NCI-H2196 (cell line): ENCODE results near the gene BEST1.
"Not testable (repeated sequence)": the region's sequence is repeated elsewhere in the genome, so short reads cannot be mapped to it uniquely, and the experiment has no call there.

Experiments
- DNase-seq: peaks from one replicate; lab custom pipeline; 2025; ENCODE audit not compliant: unreplicated experiment; lab: John Stamatoyannopoulos, UW

The BEST1 gene

DNA sequence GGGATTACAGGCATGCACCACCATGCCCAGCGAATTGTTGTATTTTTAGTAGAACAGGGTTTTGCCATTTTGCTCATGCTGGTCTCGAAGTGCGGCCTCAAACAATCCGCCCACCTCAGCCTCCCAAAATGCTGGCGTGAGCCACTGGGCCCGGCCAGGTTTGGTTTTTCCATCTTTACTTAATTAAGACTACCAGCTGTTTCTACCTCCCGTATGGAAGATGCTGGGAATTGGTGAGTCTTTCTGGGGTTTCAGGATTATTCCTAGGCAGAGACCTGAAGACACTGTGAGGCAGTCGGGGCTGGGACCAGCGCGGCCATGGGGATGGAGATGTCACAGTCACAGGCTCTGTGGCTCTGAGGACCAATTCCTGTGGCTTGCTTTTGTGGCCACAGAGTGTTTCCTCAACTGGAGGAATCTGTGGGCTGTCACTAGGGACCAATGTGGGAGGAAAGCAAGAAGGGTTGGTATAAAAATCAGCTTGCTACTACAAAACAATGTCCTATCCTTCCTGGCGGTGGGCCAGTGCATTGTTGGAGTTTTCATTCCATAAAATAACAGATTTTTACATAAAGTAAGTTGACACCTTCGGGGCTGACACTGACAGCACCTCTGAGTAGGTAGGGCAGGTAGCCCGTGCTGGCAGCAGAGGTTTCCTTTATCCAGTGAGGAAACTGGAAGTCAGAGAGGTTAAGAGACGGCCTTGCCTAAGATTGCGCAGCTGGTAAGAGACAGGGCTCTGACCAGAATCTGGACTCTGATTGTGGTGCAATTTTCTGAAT is 25.7 kb downstream of the BEST1 start:
- DNase-seq, result no peak

DNA sequence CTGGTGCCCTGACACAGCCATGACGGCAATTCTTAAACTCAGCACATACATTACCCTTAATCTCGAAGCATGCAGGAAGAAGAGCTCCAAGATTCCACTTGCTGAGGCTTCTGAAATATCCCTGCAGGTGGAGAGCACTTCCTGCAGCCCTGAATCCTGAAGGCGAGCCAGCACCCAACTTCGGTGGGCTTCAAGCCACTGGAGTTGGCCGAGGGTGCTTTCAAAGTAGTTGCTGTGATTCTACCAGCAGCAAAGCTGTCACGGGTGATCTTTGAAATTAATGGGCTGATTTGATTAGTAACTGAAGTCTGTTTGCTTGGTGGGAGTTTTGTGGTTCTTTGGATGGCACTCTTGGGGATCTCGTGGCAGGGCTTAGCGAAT is 26.3 kb downstream of the BEST1 start:
- no peak for DNase-seq

DNA sequence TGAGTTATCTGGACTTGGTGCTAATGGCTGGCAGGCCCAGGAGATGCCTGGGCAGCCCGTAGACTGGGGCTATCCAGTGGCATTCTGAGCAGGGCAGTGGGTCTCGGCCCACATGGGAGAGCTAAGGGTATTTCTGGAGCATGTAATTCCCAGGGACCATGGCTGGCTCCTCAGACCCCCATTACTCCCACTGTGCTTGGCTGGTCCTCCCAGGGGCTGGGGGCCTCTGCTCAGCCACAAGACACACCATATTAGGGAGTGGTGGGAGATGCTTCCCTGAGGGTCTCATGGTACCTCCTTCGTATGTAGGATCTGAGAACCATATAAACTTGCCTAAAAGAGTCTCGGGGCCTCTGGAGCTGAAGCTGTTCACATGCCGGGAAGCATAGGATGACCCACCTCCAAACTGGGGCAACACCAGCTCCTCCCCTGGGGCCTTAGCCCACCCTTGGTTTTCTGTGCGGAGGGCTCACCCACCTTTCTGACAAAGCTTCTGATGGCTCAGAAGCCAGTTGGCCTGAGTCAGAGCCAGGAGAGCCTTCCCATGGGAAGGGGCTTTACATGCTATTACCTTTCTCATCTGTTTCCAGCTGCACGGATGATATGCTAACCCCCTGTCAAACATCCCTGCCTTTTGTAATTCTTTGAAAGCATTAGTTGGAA is 26.8 kb downstream of the BEST1 start:
- DNase-seq, result no peak

DNA sequence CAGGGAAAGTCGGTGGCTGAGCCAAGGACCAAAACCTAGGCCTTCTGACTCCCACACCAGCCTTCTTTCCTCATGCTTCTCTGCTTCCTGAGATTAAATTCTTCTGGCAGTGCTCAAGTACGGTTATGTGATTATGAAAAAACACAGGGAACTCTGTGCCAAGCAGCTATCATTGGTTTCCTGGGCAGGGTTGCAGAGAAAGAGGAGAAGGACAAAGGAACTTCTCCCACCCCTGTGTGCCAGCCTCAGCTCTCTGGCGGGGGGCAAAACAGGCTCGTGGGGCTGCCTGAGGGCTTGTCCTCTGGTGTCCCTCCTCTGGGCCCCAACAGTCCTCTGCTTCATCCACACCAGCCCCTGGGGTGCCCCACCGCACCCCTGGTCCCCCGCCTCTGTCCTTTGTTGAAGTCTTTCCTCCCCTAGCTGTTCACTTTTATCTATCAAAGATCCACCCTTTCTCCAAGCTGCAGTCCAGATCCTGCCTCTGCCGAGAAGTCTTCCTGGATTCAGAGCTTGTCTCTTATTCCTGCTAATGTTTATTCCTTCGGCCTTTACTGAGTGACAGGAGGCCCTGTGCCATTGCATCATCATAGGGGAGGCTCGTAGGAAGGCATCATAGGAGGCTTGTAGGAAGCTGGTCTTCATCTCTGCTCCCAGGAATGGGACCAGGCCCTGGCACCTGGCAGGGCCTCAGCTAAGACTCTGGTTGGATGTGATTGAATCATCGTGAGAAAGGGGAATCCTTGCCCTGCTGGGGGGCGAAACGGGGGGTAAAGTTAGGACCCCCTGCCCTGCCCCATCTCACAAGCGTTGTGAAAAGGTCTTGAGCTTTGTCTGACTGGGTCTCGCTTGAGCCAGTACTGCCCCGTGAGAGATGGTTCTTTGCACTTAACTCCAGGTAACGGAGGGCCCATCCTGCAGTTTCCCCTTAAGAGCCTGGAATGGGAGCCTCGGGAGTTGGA is 28.8 kb downstream of the BEST1 start:
- DNase-seq, result no peak

DNA sequence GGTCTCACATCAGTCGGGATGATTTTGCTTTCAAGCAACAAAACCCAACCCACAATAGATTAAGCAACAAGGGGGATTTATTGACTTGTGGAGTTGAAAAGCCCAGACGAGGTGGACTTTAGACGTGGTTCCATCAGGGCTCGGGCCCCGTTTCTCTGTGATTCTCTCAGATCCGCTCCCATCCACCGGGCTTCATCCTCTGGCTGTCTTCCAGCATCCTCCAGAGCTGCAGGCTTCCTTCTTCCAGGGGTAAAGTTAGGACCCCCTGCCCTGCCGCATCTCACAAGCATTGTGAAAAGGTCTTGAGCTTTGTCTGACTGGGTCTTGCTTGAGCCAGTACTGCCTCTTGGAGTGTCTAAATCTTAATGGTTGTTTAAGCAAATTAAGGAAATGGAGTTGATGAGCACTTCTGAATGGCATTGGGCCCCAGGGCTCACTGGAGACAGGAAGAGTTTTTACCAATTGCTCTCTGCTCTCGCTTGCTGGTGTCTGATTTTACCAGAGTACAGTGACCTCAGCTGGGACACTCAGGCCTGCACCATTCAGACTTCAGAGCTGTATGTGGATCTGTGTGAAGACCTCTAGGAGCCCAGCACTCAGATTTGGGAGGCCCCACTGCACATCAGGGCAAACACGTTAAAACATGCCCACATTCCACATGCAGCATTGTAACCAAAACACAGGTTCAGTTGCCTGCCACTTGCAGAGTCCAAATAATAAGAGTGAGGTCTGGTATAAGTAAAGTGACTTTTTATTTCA is 30.8 kb downstream of the BEST1 start:
- no peak for DNase-seq

DNA sequence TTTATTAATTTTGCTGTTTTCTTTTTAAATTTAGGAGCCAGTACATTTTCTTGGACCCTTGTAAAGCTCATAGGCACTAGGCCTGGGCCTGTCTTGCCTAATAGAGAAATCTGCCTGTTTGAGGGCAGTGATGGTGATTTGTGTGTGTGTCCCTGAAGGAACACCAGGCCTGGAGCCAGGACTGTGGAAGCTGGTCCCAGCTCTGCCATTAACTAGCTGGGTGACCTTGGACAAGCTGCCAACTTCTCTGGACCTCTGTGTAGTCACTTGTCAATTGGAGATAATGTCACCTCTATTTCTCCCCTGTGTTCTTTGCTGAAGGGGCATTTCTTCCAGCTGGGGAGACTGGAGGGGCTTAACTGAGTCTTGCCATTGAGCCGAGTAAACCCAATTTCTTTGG is 33.3 kb downstream of the BEST1 start:
- no peak for DNase-seq

GRCh38 chr11:61985869-61986268 is 35.7 kb downstream of the BEST1 start:
- DNase-seq, result no peak

- DNase-seq, result no peak
Measured at GRCh38 chr11:61994981-61995380, 44.8 kb downstream of the BEST1 start.

DNA sequence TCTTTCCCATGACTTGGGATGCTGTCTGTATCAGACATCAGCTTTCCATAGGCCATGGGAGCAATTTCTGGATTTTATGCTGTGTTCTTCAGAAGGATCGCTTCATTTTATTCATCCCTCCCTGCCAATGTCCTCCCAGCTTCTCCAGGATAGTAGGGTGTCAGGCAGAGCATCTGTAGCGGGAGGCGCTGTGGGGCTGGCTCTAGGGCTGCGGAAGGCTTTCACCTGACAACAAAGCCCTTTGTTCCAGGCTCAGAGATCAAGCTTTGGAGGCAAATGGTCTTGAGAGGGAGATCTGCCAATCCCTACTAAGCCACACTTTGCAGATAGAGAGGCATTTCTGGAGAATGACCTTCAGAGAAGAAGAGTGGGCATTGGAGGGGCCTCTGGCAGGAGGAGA is 46.8 kb downstream of the BEST1 start:
- DNase-seq, result no peak

DNA sequence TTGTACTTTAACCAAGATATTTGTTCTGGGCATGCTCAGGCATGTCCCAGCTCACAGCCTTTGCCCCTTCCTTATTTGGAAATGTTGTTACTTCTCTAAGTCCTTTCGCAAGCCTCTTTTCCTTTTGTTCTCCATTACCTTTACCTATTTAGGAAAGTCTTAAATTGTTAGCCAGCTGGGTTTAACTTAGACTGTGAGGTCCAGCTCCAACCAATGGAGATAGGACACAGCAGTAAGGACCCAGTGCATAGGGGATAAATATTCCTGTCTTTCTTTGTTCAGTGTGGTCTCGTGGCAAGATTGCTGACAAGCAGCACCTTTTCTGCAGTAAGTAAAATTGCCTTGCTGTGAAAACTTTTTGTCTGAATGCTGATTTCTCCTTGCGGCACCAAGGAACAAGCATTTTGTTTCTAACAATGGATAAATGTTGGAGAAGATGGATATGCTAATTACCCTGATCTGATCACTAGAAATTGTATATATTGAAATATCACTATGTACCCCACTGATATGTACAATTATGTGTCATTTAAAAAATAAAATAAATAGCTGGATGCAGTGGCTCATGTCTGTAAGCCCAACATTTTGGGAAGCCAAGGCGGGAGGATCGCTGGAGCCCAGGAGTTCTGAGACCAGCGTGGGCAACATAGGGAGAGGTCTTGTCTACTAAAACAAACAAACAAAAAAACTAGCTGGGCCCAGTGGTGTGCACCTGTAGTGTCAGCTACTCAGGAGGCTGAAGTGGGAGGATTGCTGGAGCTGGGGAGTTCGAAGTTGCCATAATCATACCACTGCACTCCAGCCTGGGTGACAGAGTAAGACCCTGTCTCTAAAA is 49.2 kb downstream of the BEST1 start:
- no peak for DNase-seq

GRCh38 chr11:62000539-62001446 is 50.6 kb downstream of the BEST1 start:
- DNase-seq, result no peak

GRCh38 chr11:62001450-62002191 is 51.5 kb downstream of the BEST1 start:
- no peak for DNase-seq

DNA sequence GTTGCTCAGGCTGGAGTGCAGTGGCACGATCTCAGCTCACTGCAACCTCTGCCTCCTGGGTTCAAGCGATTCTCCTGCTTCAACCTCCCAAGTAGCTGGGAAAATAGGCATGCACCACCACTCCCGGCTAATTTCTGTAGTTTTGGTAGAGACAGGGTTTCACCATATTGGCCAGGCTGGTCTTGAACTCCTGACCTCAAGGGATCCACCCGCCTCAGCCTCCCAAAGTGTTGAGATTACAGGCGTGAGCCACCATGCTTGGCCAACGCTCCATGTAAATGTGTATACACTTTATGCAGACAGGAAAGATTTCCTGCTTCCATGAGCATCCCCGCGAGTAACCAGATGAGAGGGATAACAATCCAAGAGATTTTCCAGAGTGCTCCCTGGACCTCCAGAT is 52.1 kb downstream of the BEST1 start:
- not testable (repeated sequence) for DNase-seq

- DNase-seq, result no peak
Measured at GRCh38 chr11:62004473-62004872, 54.3 kb downstream of the BEST1 start.

DNA sequence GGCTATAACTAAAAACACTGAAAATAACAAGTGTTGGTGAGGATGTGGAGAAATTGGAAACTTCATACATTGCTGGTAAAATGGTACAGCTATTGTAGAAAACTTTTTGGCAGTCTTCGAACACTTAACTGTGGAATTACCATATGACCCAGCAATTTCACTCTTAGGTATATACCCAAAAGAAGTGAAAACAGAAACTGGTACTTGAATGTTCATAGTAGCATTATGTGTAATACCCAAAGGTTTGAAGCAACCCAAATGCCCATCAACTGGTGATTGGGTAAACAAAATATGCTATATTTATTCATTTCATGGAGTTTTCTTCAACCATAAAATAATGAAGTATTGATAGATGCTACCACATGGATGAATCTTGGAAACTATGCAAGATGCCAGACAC is 58.0 kb downstream of the BEST1 start:
- DNase-seq, result no peak

- DNase-seq, result no peak
Measured at GRCh38 chr11:62010935-62011528, 60.9 kb downstream of the BEST1 start.

DNA sequence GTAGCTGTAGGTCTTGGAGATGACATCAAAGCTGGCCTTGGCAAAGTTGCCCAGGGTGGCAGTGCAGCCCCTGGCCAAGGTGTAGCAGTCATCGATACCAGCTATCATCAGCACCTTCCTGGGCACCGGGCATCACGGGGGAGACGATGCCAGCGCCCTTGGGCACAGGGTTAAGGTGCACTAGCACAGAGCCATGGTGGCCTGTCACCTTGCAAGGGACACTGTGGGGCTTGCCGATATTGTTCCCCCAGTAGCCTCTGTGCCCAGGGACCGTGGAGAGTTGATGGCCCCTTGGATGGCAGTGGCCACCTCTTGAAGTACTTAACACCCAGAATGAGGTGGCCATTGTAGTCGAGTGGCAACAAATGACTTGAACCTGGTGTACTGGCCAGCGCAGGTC is 61.7 kb downstream of the BEST1 start:
- DNase-seq, result no peak

- DNase-seq, result no peak
Measured at GRCh38 chr11:62012451-62012831, 62.3 kb downstream of the BEST1 start.
